MCF 10A (cell line): ENCODE measurements around the gene SHROOM3. TPM values are rescaled to one million over a fixed set of nuclear protein-coding genes. Genes with fewer than 3 reads are reported as not detected.

ENCODE experiments used
- BruUV-seq: library from RNA; stranded (reverse); fragments of 400-500 nt; replicated peaks from 2 replicates; lab custom pipeline; 2021; lab: Mats Ljungman, UMichigan
- CTCF ChIA-PET: fragments of 300-600 bp; sonication (Branson Sonifier 250); formaldehyde crosslinking; extraction: SDS; loops from one replicate; lab custom pipeline; 2021; ENCODE audit warnings: antibody characterized with exemption, inconsistent platforms; lab: Yijun Ruan, JAX
- POLR2A ChIA-PET: fragments of 300-600, 350-650 bp; sonication (Branson Sonifier 250); formaldehyde crosslinking; extraction: SDS; loops from one replicate; lab custom pipeline; 2020; ENCODE audit warnings: antibody characterized with exemption, inconsistent platforms; lab: Yijun Ruan, JAX
- DNase-seq: peaks from one replicate; pipeline ENCODE4 v3.0.0-alpha.2; 2018; ENCODE audit not compliant: unreplicated experiment
- H3K27ac Mint-ChIP-seq: one replicate; pipeline ENCODE4 v1.8.0; 2022; ENCODE audit warnings: mild to moderate bottlenecking, low read depth, mixed read lengths; ENCODE audit not compliant: unreplicated experiment
- H3K27me3 Mint-ChIP-seq: one replicate; pipeline ENCODE4 v1.8.0; 2022; ENCODE audit warnings: mixed read lengths; ENCODE audit not compliant: insufficient read depth, unreplicated experiment
- H3K36me3 Mint-ChIP-seq: one replicate; pipeline ENCODE4 v1.8.0; 2022; ENCODE audit warnings: mild to moderate bottlenecking, moderate library complexity, mixed read lengths; ENCODE audit not compliant: insufficient read depth, unreplicated experiment
- H3K4me1 Mint-ChIP-seq: one replicate; pipeline ENCODE4 v1.8.0; 2022; ENCODE audit warnings: mixed read lengths; ENCODE audit not compliant: insufficient read depth, unreplicated experiment
- H3K4me3 Mint-ChIP-seq: one replicate; pipeline ENCODE4 v1.8.0; 2022; ENCODE audit warnings: mild to moderate bottlenecking, moderate library complexity, mixed read lengths; ENCODE audit not compliant: unreplicated experiment
- H3K9me3 Mint-ChIP-seq: one replicate; pipeline ENCODE4 v1.8.0; 2022; ENCODE audit warnings: mixed read lengths; ENCODE audit not compliant: unreplicated experiment
- CTCF ChIP-seq: fragments of 200-600 bp; IDR thresholded peaks from one replicate; pipeline ENCODE4 v1.8.0; 2022; ENCODE audit warnings: antibody characterized with exemption, mild to moderate bottlenecking; ENCODE audit not compliant: unreplicated experiment
- intact Hi-C: fragments of 100-400 bp; cut with micrococcal nuclease; formaldehyde crosslinking; loops from 2 replicates; pipeline ENCODE4 v1.14.1; 2022
- total RNA-seq: library from RNA; stranded (reverse); gene quantifications from 2 replicates; pipeline ENCODE4 v1.2.3, GENCODE V29; 2022

The SHROOM3 gene
- total RNA-seq, 1 experiment from 2014 or later = 20.7 TPM

GRCh38 chr4:76658231-76659102, 223.4 kb downstream of the SHROOM3 start:
- Mint-ChIP-seq H3K27ac (peak overlapping the region; percentile 58), H3K9me3 (no peaks in the 10 kb centered on the region), H3K36me3 (peaks cover 6% of the 10 kb centered on the region), H3K4me3 (no peak overlapping the region), H3K4me1 (peaks cover 19% of the 10 kb centered on the region), H3K27me3 (no peaks in the 10 kb centered on the region)
- no peak for TF ChIP-seq CTCF
- intact Hi-C loops = no loop called here
- POLR2A ChIA-PET = interaction anchor here (0.7 kb wide), 1 partner anchor 473 kb away, joined by 3 read pairs; no protein-coding TSS in a partner anchor
- BruUV-seq = no TSS peak
- peak; percentile 47 for DNase-seq
- CTCF ChIA-PET = interaction anchor here (0.6 to 1.2 kb wide), 4 partner anchors 57 to 506 kb away, joined by 3 read pairs; no protein-coding TSS in a partner anchor

- peaks cover 2% of the 10 kb centered on the region for H3K36me3 Mint-ChIP-seq
- H3K27ac Mint-ChIP-seq = peak overlapping the region; percentile 58
- no peaks in the 10 kb centered on the region for H3K27me3 Mint-ChIP-seq
- H3K4me3 Mint-ChIP-seq = no peak overlapping the region
- H3K4me1 Mint-ChIP-seq = peaks cover 19% of the 10 kb centered on the region
- CTCF ChIA-PET = interaction anchor here (0.6 to 1.2 kb wide), 3 partner anchors 56 to 157 kb away, joined by 3 read pairs; no protein-coding TSS in a partner anchor
- intact Hi-C loops = no loop called here
- DNase-seq = no peak
- BruUV-seq = no TSS peak
- TF ChIP-seq CTCF = no peak
- no peaks in the 10 kb centered on the region for H3K9me3 Mint-ChIP-seq
- POLR2A ChIA-PET = interaction anchor here (0.7 kb wide), 1 partner anchor 40 kb away, joined by 3 read pairs; no protein-coding TSS in a partner anchor
These were observed 224.1 kb downstream of the SHROOM3 start for GRCh38 chr4:76659103-76659490.

GRCh38 chr4:76663824-76664223, 228.8 kb downstream of the SHROOM3 start:
- POLR2A ChIA-PET = interaction anchor here (1.8 to 2.0 kb wide), 3 partner anchors 14 to 25 kb away, joined by 4 to 15 read pairs (median 4); no protein-coding TSS in a partner anchor
- CTCF ChIA-PET = interaction anchor here (0.6 to 1.3 kb wide), 4 partner anchors 19 to 1466 kb away, joined by 3 to 5 read pairs (median 4); no protein-coding TSS in a partner anchor
- H3K9me3 Mint-ChIP-seq = no peaks in the 10 kb centered on the region
- H3K4me3 Mint-ChIP-seq = no peak overlapping the region
- H3K36me3 Mint-ChIP-seq = no peaks in the 10 kb centered on the region
- intact Hi-C loops = no loop called here
- no peaks in the 10 kb centered on the region for H3K27me3 Mint-ChIP-seq
- BruUV-seq = no TSS peak
- no peak for TF ChIP-seq CTCF
- no peak for DNase-seq
- H3K4me1 Mint-ChIP-seq = peaks cover 24% of the 10 kb centered on the region
- H3K27ac Mint-ChIP-seq = no peak overlapping the region

- DNase-seq = peak; percentile 92
- Mint-ChIP-seq H3K4me1 (peaks cover 19% of the 10 kb centered on the region), H3K27me3 (no peaks in the 10 kb centered on the region), H3K36me3 (no peaks in the 10 kb centered on the region), H3K9me3 (no peaks in the 10 kb centered on the region), H3K4me3 (no peak overlapping the region), H3K27ac (peak overlapping the region; percentile 93)
- ChIA-PET CTCF (interaction anchor here (0.6 to 1.3 kb wide), 6 partner anchors 9 to 58 kb away, joined by 3 to 4 read pairs (median 3); no protein-coding TSS in a partner anchor), POLR2A (interaction anchor here (0.7 to 2.0 kb wide), 20 partner anchors 10 to 493 kb away, joined by 3 to 15 read pairs (median 4); partner anchors contain the start of genes CCNG2 and SHROOM3)
- intact Hi-C loops = loop anchor here (1.0 kb wide), 1 partner anchor 26 kb away; no protein-coding TSS in a partner anchor
- no TSS peak for BruUV-seq
- TF ChIP-seq CTCF = no peak
These were observed 230.1 kb downstream of the SHROOM3 start for GRCh38 chr4:76665153-76665552.
